NCI-H524 treated with DMSO at 0.1 percent for 48 hours (cell line): ENCODE results near the gene PHRF1.

Source experiments
- DNase-seq: peaks from one replicate; lab custom pipeline; 2025; lab: John Stamatoyannopoulos, UW

Gene PHRF1, protein sequence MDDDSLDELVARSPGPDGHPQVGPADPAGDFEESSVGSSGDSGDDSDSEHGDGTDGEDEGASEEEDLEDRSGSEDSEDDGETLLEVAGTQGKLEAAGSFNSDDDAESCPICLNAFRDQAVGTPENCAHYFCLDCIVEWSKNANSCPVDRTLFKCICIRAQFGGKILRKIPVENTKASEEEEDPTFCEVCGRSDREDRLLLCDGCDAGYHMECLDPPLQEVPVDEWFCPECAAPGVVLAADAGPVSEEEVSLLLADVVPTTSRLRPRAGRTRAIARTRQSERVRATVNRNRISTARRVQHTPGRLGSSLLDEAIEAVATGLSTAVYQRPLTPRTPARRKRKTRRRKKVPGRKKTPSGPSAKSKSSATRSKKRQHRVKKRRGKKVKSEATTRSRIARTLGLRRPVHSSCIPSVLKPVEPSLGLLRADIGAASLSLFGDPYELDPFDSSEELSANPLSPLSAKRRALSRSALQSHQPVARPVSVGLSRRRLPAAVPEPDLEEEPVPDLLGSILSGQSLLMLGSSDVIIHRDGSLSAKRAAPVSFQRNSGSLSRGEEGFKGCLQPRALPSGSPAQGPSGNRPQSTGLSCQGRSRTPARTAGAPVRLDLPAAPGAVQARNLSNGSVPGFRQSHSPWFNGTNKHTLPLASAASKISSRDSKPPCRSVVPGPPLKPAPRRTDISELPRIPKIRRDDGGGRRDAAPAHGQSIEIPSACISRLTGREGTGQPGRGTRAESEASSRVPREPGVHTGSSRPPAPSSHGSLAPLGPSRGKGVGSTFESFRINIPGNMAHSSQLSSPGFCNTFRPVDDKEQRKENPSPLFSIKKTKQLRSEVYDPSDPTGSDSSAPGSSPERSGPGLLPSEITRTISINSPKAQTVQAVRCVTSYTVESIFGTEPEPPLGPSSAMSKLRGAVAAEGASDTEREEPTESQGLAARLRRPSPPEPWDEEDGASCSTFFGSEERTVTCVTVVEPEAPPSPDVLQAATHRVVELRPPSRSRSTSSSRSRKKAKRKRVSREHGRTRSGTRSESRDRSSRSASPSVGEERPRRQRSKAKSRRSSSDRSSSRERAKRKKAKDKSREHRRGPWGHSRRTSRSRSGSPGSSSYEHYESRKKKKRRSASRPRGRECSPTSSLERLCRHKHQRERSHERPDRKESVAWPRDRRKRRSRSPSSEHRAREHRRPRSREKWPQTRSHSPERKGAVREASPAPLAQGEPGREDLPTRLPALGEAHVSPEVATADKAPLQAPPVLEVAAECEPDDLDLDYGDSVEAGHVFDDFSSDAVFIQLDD (N-terminal part only)

GRCh38 chr11:575996-576768, at the start of gene PHRF1:
Gene PHRF1 (plus strand): TSS chr11:576470. CDS start chr11:581513, 5,043 bp downstream.
- DNase-seq, result peak; percentile 71

DNA sequence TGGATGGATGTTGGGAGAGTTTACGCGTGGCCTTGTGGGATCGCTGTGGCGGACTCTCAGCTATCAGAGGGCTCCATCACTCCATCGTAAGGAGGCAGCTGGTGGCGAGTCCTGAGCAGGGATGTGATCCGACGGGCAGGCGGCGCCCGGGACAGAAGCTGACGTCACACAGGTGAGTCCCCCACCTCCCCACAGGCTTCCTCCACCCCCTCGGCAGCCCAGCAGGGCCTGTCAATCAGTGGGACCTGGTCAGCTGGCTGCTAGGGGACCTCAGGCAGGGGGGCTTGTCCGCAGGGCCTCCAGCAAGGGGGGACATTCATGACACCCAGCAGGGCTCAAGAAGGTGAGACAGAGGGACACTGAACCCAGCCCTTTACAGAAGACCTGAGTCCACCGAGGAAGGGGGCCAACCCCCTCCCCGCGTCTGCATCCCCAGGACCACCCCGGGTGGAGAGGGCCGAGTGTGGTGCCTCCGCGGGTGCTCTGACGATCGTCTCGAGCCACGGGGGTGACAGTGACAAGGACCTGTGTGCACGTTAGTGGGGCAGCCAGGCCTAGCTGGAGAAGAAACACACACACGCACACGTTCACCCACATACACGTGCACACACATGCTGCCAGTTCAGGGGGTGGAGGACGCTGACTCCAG, 48.0 kb upstream of the PHRF1 start:
- DNase-seq, result no peak

DNA sequence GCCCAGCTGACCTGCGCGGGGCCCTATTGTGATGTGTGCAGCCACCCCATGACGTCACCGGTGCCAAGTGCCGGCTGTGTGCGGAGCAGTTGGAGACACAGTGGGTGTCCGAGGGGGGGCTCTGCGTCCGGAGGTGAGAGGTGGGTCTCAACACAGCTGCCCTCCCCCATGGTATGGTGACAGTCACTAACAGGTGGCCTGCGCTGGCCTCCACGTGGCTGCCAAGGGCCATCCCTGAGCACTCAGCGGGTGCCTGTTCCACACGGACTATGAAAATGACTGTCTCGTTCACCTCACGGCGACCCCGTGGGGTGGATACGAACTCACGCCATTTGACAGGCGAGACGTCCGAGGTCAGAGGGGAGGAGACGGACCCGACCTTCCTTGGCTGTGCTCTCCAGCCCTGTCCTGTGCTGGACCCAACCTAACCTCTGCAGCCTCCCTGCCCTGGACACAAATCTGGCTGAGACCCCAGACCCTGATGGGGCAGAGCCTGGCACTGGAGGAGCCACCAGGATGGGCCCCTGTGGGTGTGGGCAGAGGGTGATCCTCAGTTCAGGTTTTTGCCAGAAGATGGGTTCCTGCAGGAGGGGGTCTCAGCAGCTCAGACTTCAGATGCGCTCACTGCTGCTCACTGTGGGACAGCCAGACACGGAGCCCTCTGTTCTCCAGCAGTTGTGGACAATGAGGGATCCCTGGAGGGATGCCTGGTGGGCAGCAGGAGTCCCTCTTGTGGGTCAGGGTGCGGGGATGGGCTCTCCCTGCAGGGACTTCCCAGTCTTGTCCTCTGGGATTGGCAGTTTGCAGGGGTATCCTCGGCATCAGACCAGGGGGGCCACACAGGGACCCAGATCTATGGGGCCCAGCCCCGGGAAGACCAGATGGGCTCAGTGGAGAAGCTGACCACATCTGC, 47.2 kb upstream of the PHRF1 start:
- no peak for DNase-seq

- DNase-seq, result no peak
Measured at GRCh38 chr11:529728-530411, 46.4 kb upstream of the PHRF1 start.

GRCh38 chr11:530960-531831, 45.1 kb upstream of the PHRF1 start:
- DNase-seq, result no peak

GRCh38 chr11:531919-532526, 44.2 kb upstream of the PHRF1 start:
- no peak for DNase-seq

GRCh38 chr11:532527-532985, 43.7 kb upstream of the PHRF1 start:
- no peak for DNase-seq

GRCh38 chr11:532986-533585, 43.2 kb upstream of the PHRF1 start:
- DNase-seq, result no peak

DNA sequence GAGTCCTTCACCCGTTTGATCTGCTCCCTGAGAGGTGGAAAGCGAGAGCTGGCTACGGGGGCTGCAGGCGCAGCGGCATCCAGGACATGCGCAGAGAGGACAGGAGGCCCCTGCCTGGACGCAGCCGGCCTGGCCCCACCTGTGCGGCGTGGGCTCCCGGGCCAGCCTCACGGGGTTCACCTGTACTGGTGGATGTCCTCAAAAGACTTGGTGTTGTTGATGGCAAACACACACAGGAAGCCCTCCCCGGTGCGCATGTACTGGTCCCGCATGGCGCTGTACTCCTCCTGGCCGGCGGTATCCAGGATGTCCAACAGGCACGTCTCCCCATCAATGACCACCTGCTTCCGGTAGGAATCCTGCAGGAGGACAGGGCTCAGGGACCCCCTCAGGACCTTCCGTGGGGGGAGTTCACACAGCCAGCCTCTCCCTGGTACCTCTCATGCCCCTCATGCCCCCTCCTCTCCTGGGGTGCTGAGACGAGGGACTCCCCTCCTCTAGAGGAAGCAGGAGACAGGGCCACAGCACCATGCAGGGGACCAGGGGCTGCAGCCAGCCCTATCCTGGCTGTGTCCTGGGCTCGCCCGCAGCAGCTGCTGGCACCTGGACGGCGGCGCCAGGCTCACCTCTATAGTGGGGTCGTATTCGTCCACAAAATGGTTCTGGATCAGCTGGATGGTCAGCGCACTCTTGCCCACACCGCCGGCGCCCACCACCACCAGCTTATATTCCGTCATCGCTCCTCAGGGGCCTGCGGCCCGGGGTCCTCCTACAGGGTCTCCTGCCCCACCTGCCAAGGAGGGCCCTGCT, 42.5 kb upstream of the PHRF1 start:
- DNase-seq, result no peak

- DNase-seq, result no peak
Measured at GRCh38 chr11:534396-535209, 41.7 kb upstream of the PHRF1 start.

- DNase-seq, result no peak
Measured at GRCh38 chr11:535210-535518, 41.1 kb upstream of the PHRF1 start.

- DNase-seq, result no peak
Measured at GRCh38 chr11:535519-536454, 40.5 kb upstream of the PHRF1 start, which contains the start of gene HRAS. Gene HRAS (minus strand): TSS chr11:535576.

GRCh38 chr11:536841-537621, 39.2 kb upstream of the PHRF1 start, which contains the start of gene LRRC56:
Gene LRRC56 (plus strand): TSS chr11:537527. CDS start chr11:540685, 3,158 bp downstream.
- DNase-seq, result peak; percentile 33
